ENCODE results near the gene RNF145.
"Not testable (repeated sequence)": the region's sequence is repeated elsewhere in the genome, so short reads cannot be mapped to it uniquely, and the experiment has no call there.

The RNF145 gene

GRCh38 chr5:159187719-159188118, 21.6 kb downstream of the RNF145 start:
- DNase-seq, result no peak

GRCh38 chr5:159186319-159186718, 23.0 kb downstream of the RNF145 start:
- no peak for DNase-seq

GRCh38 chr5:159185773-159186172, 23.6 kb downstream of the RNF145 start:
- no peak for DNase-seq

- DNase-seq, result no peak
Measured at GRCh38 chr5:159184858-159185381, 24.4 kb downstream of the RNF145 start.

GRCh38 chr5:159184236-159184635, 25.1 kb downstream of the RNF145 start:
- no peak for DNase-seq

- no peak for DNase-seq
Measured at GRCh38 chr5:159183247-159183646, 26.1 kb downstream of the RNF145 start.

GRCh38 chr5:159182691-159183090, 26.7 kb downstream of the RNF145 start:
- DNase-seq, result no peak

- no peak for DNase-seq
Measured at GRCh38 chr5:159181651-159182050, 27.7 kb downstream of the RNF145 start.

GRCh38 chr5:159181152-159181551, 28.2 kb downstream of the RNF145 start:
- DNase-seq, result no peak

GRCh38 chr5:159179529-159180305, 29.6 kb downstream of the RNF145 start:
- no peak for DNase-seq

GRCh38 chr5:159178978-159179377, 30.4 kb downstream of the RNF145 start:
- DNase-seq, result peak; percentile 29

GRCh38 chr5:159175547-159175946, 33.8 kb downstream of the RNF145 start:
- peak; percentile 35 for DNase-seq

GRCh38 chr5:159174511-159175168, 34.7 kb downstream of the RNF145 start:
- no peak for DNase-seq

GRCh38 chr5:159171274-159171673, 38.1 kb downstream of the RNF145 start:
- DNase-seq, result no peak

GRCh38 chr5:159170021-159170420, 39.3 kb downstream of the RNF145 start:
- DNase-seq, result no peak

- no peak for DNase-seq
Measured at GRCh38 chr5:159166416-159166815, 42.9 kb downstream of the RNF145 start.

GRCh38 chr5:159163701-159164046, 45.7 kb downstream of the RNF145 start:
- DNase-seq, result no peak

GRCh38 chr5:159163027-159163700, 46.2 kb downstream of the RNF145 start:
- DNase-seq, result no peak

- DNase-seq, result no peak
Measured at GRCh38 chr5:159161361-159162214, 47.8 kb downstream of the RNF145 start.

- not testable (repeated sequence) for DNase-seq
Measured at GRCh38 chr5:159158553-159159091, 50.7 kb downstream of the RNF145 start.

- DNase-seq, result no peak
Measured at GRCh38 chr5:159157552-159157951, 51.8 kb downstream of the RNF145 start.

GRCh38 chr5:159156426-159157238, 52.7 kb downstream of the RNF145 start:
- peak; percentile 77 for DNase-seq
